HG02970 (cell line): ENCODE results near the gene HSPB8.

ENCODE experiments used
- ATAC-seq: cut with Tn5 transposase; IDR thresholded peaks from one replicate; pipeline ENCODE4 v1.9.1; 2021; ENCODE audit warnings: mild to moderate bottlenecking, moderate library complexity, moderate number of reproducible peaks; ENCODE audit not compliant: unreplicated experiment, low FRiP score

HSPB8 gene

GRCh38 chr12:119178544-119179334 lies at the start of gene HSPB8:
TSS of gene HSPB8 (plus strand) at chr12:119178931. CDS start at chr12:119179313, 382 bp downstream.
- no peak for ATAC-seq

- ATAC-seq: no peak
Observed at GRCh38 chr12:119129827-119130434, 48.8 kb upstream of the HSPB8 start.

- ATAC-seq: no peak
Observed at GRCh38 chr12:119130523-119130922, 48.2 kb upstream of the HSPB8 start.

- no peak for ATAC-seq
Observed at GRCh38 chr12:119134284-119135072, 44.3 kb upstream of the HSPB8 start.

GRCh38 chr12:119136811-119137410 lies 41.8 kb upstream of the HSPB8 start:
- ATAC-seq: no peak

GRCh38 chr12:119139448-119139847 lies 39.3 kb upstream of the HSPB8 start:
- no peak for ATAC-seq

GRCh38 chr12:119145367-119145766 lies 33.4 kb upstream of the HSPB8 start:
- ATAC-seq: no peak

- no peak for ATAC-seq
Observed at GRCh38 chr12:119147847-119148448, 30.8 kb upstream of the HSPB8 start.

- no peak for ATAC-seq
Observed at GRCh38 chr12:119149270-119149669, 29.5 kb upstream of the HSPB8 start.

GRCh38 chr12:119151445-119152026 lies 27.2 kb upstream of the HSPB8 start:
- ATAC-seq: no peak

GRCh38 chr12:119153477-119154434 lies 25.0 kb upstream of the HSPB8 start:
- ATAC-seq: no peak

GRCh38 chr12:119154435-119154818 lies 24.3 kb upstream of the HSPB8 start:
- ATAC-seq: no peak

- ATAC-seq: no peak
Observed at GRCh38 chr12:119156401-119157044, 22.2 kb upstream of the HSPB8 start.

GRCh38 chr12:119157528-119157927 lies 21.2 kb upstream of the HSPB8 start:
- no peak for ATAC-seq

GRCh38 chr12:119157978-119158377 lies 20.8 kb upstream of the HSPB8 start:
- ATAC-seq: no peak

GRCh38 chr12:119158402-119158801 lies 20.3 kb upstream of the HSPB8 start:
- ATAC-seq: no peak

- ATAC-seq: no peak
Observed at GRCh38 chr12:119159844-119160243, 18.9 kb upstream of the HSPB8 start.

- no peak for ATAC-seq
Observed at GRCh38 chr12:119167902-119168301, 10.8 kb upstream of the HSPB8 start.

GRCh38 chr12:119168721-119169120 lies 10.0 kb upstream of the HSPB8 start:
- no peak for ATAC-seq
